Measurements from ENCODE around the gene ARVCF.
"Not testable (repeated sequence)": the region's sequence is repeated elsewhere in the genome, so short reads cannot be mapped to it uniquely, and the experiment has no call there.

Gene ARVCF

GRCh38 chr22:19930551-19931486 lies 85.8 kb downstream of the ARVCF start:
- no peak for DNase-seq

- no peak for DNase-seq
Measured at GRCh38 chr22:19929586-19930550, 86.8 kb downstream of the ARVCF start.

- DNase-seq: no peak
Measured at GRCh38 chr22:19928207-19928606, 88.4 kb downstream of the ARVCF start.

GRCh38 chr22:19927696-19928095 lies 88.9 kb downstream of the ARVCF start:
- no peak for DNase-seq

- DNase-seq: not testable (repeated sequence)
Measured at GRCh38 chr22:19926028-19926427, 90.6 kb downstream of the ARVCF start.

- no peak for DNase-seq
Measured at GRCh38 chr22:19923914-19924513, 92.6 kb downstream of the ARVCF start.

DNA sequence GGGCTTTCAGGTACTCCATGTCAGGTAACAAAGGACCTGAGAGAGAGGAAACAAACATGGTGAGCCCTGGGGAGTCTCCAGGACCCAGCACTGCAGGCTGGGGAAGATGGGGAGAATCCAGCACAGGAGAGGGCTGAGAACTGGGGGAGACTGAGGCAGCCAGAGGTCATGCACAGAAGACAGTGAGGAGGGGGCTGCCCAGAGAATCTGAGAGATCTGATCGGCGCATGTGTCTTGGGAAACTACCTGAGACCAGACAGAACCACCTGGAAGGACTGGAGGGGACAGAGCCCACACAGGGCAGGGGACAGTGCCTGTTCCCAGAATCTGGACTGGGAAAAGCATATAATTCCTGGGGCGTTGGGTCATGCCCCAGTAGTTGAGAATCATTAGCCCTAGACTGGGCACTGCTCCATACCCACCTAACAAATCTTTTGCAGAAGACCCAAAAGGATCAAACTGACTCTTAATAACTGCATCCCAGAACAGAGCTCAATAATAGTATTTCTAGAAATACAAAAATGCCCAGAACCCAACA lies 95.0 kb downstream of the ARVCF start:
- DNase-seq: no peak
